GM18868 (cell line): ENCODE measurements around the gene SNX8.

Experiments used
- ATAC-seq: cut with Tn5 transposase; IDR thresholded peaks from one replicate; pipeline ENCODE4 v1.9.1; 2021; ENCODE audit warnings: mild to moderate bottlenecking, moderate library complexity; ENCODE audit not compliant: unreplicated experiment

SNX8 gene

GRCh38 chr7:2224934-2225333, 89.3 kb downstream of the SNX8 start:
- ATAC-seq: no peak

GRCh38 chr7:2224491-2224928, 89.7 kb downstream of the SNX8 start:
- no peak for ATAC-seq

GRCh38 chr7:2223321-2223720, 90.9 kb downstream of the SNX8 start:
- no peak for ATAC-seq

- ATAC-seq: no peak
Observed at GRCh38 chr7:2222516-2222915, 91.7 kb downstream of the SNX8 start.

- no peak for ATAC-seq
Observed at GRCh38 chr7:2220954-2221353, 93.3 kb downstream of the SNX8 start.

GRCh38 chr7:2220506-2220905, 93.7 kb downstream of the SNX8 start:
- no peak for ATAC-seq

GRCh38 chr7:2220030-2220429, 94.2 kb downstream of the SNX8 start:
- ATAC-seq: no peak

GRCh38 chr7:2219606-2220005, 94.6 kb downstream of the SNX8 start:
- ATAC-seq: no peak

- ATAC-seq: no peak
Observed at GRCh38 chr7:2219136-2219535, 95.1 kb downstream of the SNX8 start.

GRCh38 chr7:2218444-2218785, 95.8 kb downstream of the SNX8 start:
- ATAC-seq: no peak

- no peak for ATAC-seq
Observed at GRCh38 chr7:2217716-2218443, 96.4 kb downstream of the SNX8 start.

- ATAC-seq: no peak
Observed at GRCh38 chr7:2217206-2217605, 97.0 kb downstream of the SNX8 start.

GRCh38 chr7:2215851-2216250, 98.4 kb downstream of the SNX8 start:
- no peak for ATAC-seq

- ATAC-seq: no peak
Observed at GRCh38 chr7:2214636-2215035, 99.6 kb downstream of the SNX8 start.

- no peak for ATAC-seq
Observed at GRCh38 chr7:2213551-2214215, 100.6 kb downstream of the SNX8 start.

- no peak for ATAC-seq
Observed at GRCh38 chr7:2212906-2213305, 101.3 kb downstream of the SNX8 start.

- no peak for ATAC-seq
Observed at GRCh38 chr7:2211926-2212325, 102.3 kb downstream of the SNX8 start.

- ATAC-seq: no peak
Observed at GRCh38 chr7:2211259-2211880, 102.9 kb downstream of the SNX8 start.

- ATAC-seq: no peak
Observed at GRCh38 chr7:2210551-2211258, 103.5 kb downstream of the SNX8 start.

- no peak for ATAC-seq
Observed at GRCh38 chr7:2209961-2210323, 104.3 kb downstream of the SNX8 start.

- peak; percentile 79 for ATAC-seq
Observed at GRCh38 chr7:2209146-2209960, 104.9 kb downstream of the SNX8 start.
